DMS53 (cell line): ENCODE data around the gene CFDP1.

Source experiments
- DNase-seq: peaks from one replicate; lab custom pipeline; 2025; lab: John Stamatoyannopoulos, UW

The CFDP1 gene

GRCh38 chr16:75264999-75265910 lies 168.0 kb downstream of the CFDP1 start:
- peak; percentile 54 for DNase-seq

GRCh38 chr16:75264457-75264998 lies 168.8 kb downstream of the CFDP1 start:
- peak; percentile 55 for DNase-seq

DNA sequence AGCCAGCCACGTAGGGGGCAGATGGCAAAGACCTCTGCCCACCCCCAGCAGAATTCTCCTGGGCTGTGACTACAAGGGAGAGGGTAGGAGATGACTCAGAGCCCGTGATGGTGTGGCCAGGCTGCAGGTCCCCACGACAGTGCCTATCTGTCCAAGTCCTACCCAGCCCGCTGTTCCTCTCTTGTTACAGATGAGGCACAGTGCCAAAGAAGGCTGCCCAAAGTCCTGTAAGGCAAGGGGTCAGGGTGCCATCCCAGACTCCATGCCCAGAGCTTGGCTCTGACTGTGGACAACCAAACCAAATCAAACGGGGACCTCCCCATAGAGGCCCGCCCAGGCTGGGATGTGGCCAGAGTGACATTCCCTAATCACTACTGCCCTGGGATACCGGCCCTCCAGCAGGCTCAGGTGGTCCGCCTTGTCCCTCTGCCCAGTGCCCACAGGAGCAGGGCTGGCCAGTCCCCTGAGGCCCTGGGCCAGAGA lies 169.3 kb downstream of the CFDP1 start:
- no peak for DNase-seq

GRCh38 chr16:75263291-75263962 lies 169.9 kb downstream of the CFDP1 start:
- no peak for DNase-seq

DNA sequence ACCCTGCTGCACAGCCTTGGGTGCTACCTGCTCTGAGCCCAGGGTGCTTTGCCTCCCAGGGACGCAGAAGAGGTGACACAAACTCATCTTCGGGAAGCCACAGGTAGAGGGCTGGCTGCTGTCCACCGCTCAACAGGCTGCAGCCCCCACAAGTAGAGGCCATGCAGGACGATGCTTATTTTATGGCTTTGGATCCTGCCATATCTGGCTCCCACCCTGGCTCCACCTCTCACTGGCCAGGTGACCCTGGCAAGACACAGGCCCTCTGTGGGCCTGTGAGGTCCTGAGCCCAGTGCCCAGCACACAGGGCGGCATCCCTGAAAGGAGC lies 170.5 kb downstream of the CFDP1 start:
- no peak for DNase-seq

DNA sequence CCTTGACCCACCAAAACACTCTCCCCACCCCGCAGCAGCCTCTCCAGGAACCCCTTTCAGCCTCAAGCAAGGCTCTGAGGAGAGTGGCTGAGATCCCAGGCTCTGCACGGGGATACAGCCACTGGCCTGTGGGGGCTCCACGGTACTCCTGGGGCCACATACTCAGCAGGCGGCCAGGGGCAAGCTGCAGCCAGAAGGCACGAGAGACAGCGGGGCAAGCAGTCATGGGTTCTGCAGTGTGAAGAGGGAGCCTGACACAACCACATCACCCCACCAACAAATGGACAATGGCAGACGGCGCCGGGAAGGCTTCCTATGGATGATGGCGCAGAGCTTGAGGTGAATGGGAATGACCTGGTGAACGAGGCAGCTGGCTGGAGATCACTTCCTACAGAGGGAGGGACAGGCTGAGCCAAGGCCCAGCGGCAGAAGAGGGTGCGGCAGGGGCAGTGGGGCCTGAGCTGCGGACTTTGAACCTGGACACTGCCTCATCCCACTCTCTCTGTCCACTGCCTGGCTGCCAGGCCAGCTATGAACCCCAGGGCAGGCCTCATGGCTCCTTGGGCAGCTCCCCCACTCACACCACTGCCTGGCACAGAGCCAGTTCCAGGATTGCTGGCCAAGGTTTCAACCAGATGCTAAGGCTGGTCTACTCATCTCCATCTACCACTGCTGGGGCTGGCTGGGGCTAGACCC lies 171.1 kb downstream of the CFDP1 start:
- no peak for DNase-seq

DNA sequence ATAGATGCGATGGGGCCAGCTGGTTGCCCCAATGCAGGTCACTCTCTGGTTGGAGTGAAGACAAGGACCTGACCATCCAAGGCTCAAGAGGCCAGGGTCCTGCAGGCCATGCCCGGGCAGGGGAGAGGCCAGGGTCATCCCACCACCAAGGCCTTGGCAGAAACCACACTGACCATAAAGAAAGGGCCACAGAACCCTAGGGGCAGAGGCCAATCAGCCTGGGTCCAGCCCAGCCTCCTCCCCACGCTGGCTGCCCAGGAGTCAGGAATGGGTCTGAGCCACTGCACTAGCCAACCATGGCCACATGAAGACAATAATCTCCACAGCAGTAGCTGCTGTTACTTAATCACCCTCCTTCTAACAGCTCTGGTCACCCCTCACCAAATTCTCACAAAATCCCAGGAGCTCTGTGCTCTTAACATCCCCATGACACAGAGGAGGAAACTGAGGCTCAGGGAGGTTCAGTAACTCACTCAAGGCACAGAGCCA lies 171.7 kb downstream of the CFDP1 start:
- DNase-seq: no peak

DNA sequence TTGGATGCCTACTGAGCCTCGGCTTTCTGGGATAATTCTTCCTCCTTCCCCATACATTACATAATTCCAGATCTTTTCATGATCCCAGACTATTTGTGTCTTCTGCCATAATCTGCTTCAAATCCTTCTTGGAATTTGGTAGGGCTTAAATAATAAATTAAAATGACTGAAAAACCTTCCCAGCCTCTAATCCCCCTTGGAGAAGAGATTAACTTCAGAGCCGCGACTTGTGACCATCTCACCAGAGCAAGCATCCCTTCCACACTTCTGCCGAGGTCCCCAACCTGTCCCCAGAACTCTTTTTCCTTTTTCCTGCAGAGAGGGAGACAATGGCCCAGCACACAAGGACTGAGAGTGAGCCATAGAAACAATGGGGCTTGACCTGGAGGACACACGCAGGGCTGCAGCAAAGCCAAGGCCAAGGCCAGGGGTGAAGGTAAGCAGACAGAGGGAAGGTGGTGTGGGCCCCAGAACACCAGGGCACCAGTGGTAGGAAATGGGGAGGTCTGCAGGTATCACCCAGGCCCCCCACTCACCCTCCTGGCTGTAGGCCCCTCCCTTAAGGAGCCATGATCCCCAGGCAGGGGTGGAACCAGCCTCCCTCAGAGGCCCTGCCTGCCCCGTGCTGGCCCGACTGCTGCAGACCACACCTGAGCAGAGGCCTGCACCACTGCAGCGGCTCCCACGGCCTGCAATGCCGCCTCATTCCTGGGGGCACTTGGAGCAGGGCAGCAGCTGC lies 172.3 kb downstream of the CFDP1 start:
- no peak for DNase-seq

GRCh38 chr16:75258807-75259141 lies 174.5 kb downstream of the CFDP1 start:
- DNase-seq: no peak

- DNase-seq: no peak
Observed at GRCh38 chr16:75257886-75258806, 175.2 kb downstream of the CFDP1 start.

DNA sequence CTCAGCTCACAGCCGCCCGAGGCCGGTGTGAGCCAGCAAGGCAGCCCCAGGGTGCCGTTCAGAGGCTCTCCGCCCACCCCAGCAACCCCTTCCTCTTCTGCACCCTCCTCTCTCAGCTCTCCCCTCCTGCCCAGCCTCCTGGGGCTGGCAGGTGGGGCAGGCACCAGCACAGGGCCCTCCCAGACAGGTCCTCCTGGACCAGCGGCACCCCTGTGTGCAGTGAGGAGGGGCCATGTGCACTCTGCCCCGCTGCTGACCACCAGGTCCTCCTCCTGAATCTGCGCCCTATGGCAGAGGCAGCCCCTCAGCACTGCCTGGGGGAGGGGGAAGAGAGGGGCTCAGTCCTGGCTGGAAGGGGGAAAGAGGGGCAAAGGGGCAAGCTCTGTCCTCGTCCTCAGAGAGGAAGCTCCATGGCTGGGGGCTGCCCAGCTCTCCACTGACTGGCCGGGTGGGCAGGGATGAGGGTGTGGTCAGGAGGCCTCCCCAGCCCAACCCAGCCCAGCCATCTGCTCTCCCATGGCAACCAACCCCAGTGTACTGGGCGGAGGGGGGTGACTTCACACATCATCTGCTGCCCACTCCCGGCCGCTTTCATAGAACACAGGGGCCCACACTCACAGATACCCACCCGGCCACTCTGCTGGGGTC lies 176.5 kb downstream of the CFDP1 start:
- no peak for DNase-seq

DNA sequence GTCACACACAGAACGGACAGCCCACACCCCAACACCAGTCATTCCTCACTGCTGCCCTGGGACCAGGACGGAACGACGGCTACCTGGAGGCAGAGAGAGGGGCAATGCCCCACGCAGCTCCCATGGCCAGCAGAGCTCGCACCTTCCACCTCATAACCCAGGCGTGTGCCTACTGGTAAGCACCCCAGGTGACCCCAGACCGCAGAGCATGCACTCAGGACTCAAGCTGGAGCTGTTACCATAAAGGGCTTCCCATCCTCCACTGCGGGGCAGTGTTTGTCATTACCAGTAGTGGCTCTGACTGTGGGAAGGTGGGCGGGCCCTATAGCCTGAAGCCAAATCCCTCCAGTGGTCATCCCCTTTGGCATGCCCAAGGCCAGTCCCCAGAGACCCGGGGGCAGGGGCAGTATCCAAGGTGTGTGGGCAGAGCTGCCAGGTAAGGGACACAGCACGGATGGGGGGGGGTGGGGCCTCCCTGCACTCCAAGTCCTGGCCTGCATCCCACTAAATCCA lies 177.2 kb downstream of the CFDP1 start:
- no peak for DNase-seq

GRCh38 chr16:75254359-75254837 lies 178.9 kb downstream of the CFDP1 start:
- peak; percentile 23 for DNase-seq

- DNase-seq: no peak
Observed at GRCh38 chr16:75252946-75253911, 180.1 kb downstream of the CFDP1 start.

- DNase-seq: peak; percentile 56
Observed at GRCh38 chr16:75252049-75252864, 181.0 kb downstream of the CFDP1 start.

DNA sequence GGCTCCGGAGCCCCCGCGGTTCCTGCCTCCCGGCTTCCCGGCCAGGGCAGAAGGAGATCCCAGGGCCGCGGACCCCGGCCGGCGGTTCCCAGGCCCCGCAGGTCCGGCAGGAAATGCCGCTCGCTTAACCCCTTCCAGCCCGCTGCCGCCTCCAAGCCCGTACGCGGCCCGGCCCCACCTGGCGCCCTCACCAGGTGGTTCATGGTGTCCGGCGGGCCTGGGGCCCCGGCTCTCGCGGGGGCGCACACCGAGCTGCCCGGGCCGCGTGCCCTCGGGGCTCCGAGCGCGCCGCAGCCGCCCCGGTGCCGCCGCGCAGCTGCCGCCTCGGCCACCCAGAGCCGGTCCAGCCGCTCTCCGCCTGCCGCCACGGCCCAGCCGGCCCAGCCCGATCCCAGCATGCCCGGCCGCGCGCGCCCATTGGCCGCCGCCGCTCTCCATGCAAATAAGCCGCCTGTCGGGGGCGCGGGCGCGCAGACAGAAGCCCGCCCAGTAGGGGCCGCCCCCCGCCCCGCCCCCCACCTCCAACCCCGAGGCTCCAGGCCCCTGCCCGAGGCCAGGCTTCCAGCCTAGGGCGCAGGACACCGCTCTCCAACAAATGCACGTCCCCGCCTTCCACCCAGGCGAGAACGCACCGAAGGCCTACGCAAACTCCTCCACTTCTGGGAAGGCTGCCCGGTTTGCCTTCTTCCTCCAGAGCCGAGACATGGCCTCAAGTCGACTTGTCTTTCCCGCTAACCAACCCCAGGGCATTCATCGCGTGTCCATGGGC lies 181.8 kb downstream of the CFDP1 start, which contains the start of gene BCAR1:
Gene BCAR1 (minus strand): TSS at position 345 of the 769 bp plus-strand sequence. CDS start 142 bp downstream, at position 203.
- DNase-seq: peak; percentile 92
